Kidney (tissue), 14 donors: ENCODE results near the gene LTF. TPM values are rescaled to one million over a fixed set of nuclear protein-coding genes. Genes with fewer than 3 reads are reported as not detected.

Experiments used
- DNase-seq, 5 donors: peaks; one replicate each; pipeline ENCODE4 v3.0.0-alpha.2; 2013 to 2020
- FAIRE-seq: peaks from 2 replicates; lab custom pipeline; 2012; peaks lifted over from hg19 to GRCh38; lab: Jason Lieb, UNC
- H3K27ac ChIP-seq, 2 donors: one replicate each; pipeline ENCODE4 v1.7.0; 2013; ENCODE audit warnings: low read depth in 2 of 2, low read length in 2 of 2, inconsistent platforms in 1 of 2
- H3K27me3 ChIP-seq: one replicate; pipeline ENCODE4 v1.7.1; 2013; ENCODE audit warnings: low read length, inconsistent platforms; ENCODE audit not compliant: control insufficient read depth, insufficient read depth
- H3K36me3 ChIP-seq, 3 donors: one replicate each; pipeline versions ENCODE4 v1.7.0 to v1.7.1; 2013; ENCODE audit warnings: low read length in 3 of 3, control low read depth in 1 of 3, inconsistent platforms in 1 of 3; ENCODE audit not compliant: insufficient read depth in 3 of 3, control insufficient read depth in 2 of 3
- H3K4me1 ChIP-seq, 3 donors: one replicate each; pipeline versions ENCODE4 v1.7.0 to v1.7.1; 2013; ENCODE audit warnings: low read length in 3 of 3, inconsistent platforms in 1 of 3, low read depth in 1 of 3; ENCODE audit not compliant: control insufficient read depth in 2 of 3, insufficient read depth in 2 of 3
- H3K4me3 ChIP-seq, 3 donors: one replicate each; pipeline versions ENCODE4 v1.7.0 to v1.8.1; 2013; ENCODE audit warnings: low read length in 3 of 3, control low read depth in 1 of 3, inconsistent platforms in 1 of 3
- H3K9ac ChIP-seq, 3 donors: one replicate each; pipeline versions ENCODE4 v1.7.0 to v1.7.1; 2013; ENCODE audit warnings: low read length in 3 of 3, control low read depth in 1 of 3, inconsistent platforms in 1 of 3
- H3K9me3 ChIP-seq, 3 donors: one replicate each; pipeline versions ENCODE4 v1.7.0 to v1.7.1; 2013; ENCODE audit warnings: low read length in 3 of 3, control low read depth in 1 of 3, inconsistent platforms in 1 of 3; ENCODE audit not compliant: control insufficient read depth in 2 of 3, insufficient read depth in 1 of 3
- CTCF ChIP-seq: IDR thresholded peaks from 3 replicates; pipeline ENCODE4 v1.5.1; 2012; ENCODE audit warnings: mild to moderate bottlenecking, moderate library complexity, borderline replicate concordance; ENCODE audit not compliant: insufficient read depth; ENCODE audit errors: extremely low read depth
- intact Hi-C: fragments of 100-400 bp; cut with DNase I; formaldehyde crosslinking; loops from one replicate; pipeline ENCODE4 v1.11.1; 2022
- polyA plus RNA-seq: library from polyadenylated mRNA; stranded (reverse); fragments of 350-450 nt; fragmentation: Illumina TruSeq; extraction: RNeasy Lipid Tissue Mini Kit (QIAGEN cat#74804); gene quantifications from one replicate; pipeline ENCODE4 v1.2.3, GENCODE V29; 2014; ENCODE audit warnings: low read depth, low replicate concordance; ENCODE audit not compliant: insufficient read depth
- total RNA-seq: library from RNA; stranded (reverse); fragmentation: NEBNext Ultra II Directional; extraction: Animal tissue kit (Norgen Biotek cat#: 25700); gene quantifications from one replicate; pipeline ENCODE4 v1.2.1, GENCODE V29; 2021
- donor health status: control.
- donor health status: control.
- donor health status: control.
- donor health status: control.
- donor health status: control.
- donor health status: DM: yes; HTN: yes; CAD: no.
- donor health status: Normal renal cell carcinoma (clear cell type).

LTF gene
- total and polyA plus RNA-seq, 2 donors from 2014 or later = 34.7 to 1,823 TPM

GRCh38 chr3:46407970-46408369 lies 56.7 kb downstream of the LTF start:
- intact Hi-C loops = no loop called here
- no peak for TF ChIP-seq CTCF
- no peak for DNase-seq
- no peak for FAIRE-seq
- peak overlapping the region in 2 of 3 donors; percentile 14 to 24 for H3K4me3 ChIP-seq
- H3K27me3 ChIP-seq = no peaks in the 10 kb centered on the region
- H3K4me1 ChIP-seq = peaks cover 0 to 15% (median 12%) of the 10 kb centered on the region in 3 donors
- H3K36me3 ChIP-seq = no peaks in the 10 kb centered on the region
- peak overlapping the region; percentile 9 to 36 for H3K27ac ChIP-seq
- H3K9ac ChIP-seq = peak overlapping the region in 1 of 3 donors; percentile 49
- H3K9me3 ChIP-seq = no peaks in the 10 kb centered on the region

GRCh38 chr3:46406788-46407611 lies 57.7 kb downstream of the LTF start, which contains the start of the genes CCR5AS and CCRL2:
CCR5AS (minus strand) TSS chr3:46407066.
CCRL2 (plus strand) TSS chr3:46407259; CDS start chr3:46408080, 821 bp downstream.
- FAIRE-seq (no peak), DNase-seq (peak in 4 of 5 donors; percentile 13 to 84 (median 52))
- H3K27ac ChIP-seq = peak within 1 kb of the TSS; percentile 65 to 90
- H3K9me3 ChIP-seq = no peaks in the 10 kb centered on the region
- H3K4me3 ChIP-seq = peak within 1 kb of the TSS in 2 of 3 donors; percentile 14 to 24
- H3K36me3 ChIP-seq = no peaks in the 10 kb centered on the region
- H3K27me3 ChIP-seq = no peaks in the 10 kb centered on the region
- H3K9ac ChIP-seq = peak within 1 kb of the TSS in 1 of 3 donors; percentile 49
- peaks cover 0 to 15% (median 9%) of the 10 kb centered on the region in 3 donors for H3K4me1 ChIP-seq
- intact Hi-C loops = no loop called here
- no peak for TF ChIP-seq CTCF

GRCh38 chr3:46406443-46406787 lies 58.3 kb downstream of the LTF start:
- no peak for FAIRE-seq
- intact Hi-C loops = no loop called here
- H3K4me3 ChIP-seq = no peak overlapping the region
- H3K27me3 ChIP-seq = no peaks in the 10 kb centered on the region
- H3K9ac ChIP-seq = no peak overlapping the region
- no peak for DNase-seq
- H3K4me1 ChIP-seq = peaks cover 0 to 15% (median 9%) of the 10 kb centered on the region in 3 donors
- TF ChIP-seq CTCF = no peak
- no peaks in the 10 kb centered on the region for H3K9me3 ChIP-seq
- no peaks in the 10 kb centered on the region for H3K36me3 ChIP-seq
- peak overlapping the region; percentile 65 to 90 for H3K27ac ChIP-seq
